Hypothalamus (tissue), 51 donors: ENCODE results near the gene DHX40.
"Not testable (repeated sequence)": the region's sequence is repeated elsewhere in the genome, so short reads cannot be mapped to it uniquely, and the experiment has no call there.

Experiments
- DNase-seq, 51 donors: peaks; one replicate each; lab custom pipeline; 2025; lab: John Stamatoyannopoulos, UW

The DHX40 gene

GRCh38 chr17:59550703-59551102 lies 14.7 kb upstream of the DHX40 start:
- DNase-seq: no peak

- no peak for DNase-seq
Observed at GRCh38 chr17:59558039-59558438, 7.4 kb upstream of the DHX40 start.

- no peak for DNase-seq
Observed at GRCh38 chr17:59558953-59559352, 6.5 kb upstream of the DHX40 start.

- no peak for DNase-seq
Observed at GRCh38 chr17:59561042-59561441, 4.4 kb upstream of the DHX40 start.

- DNase-seq: peak in 46 of 51 donors; percentile 1 to 78 (median 40)
Observed at GRCh38 chr17:59565959-59566324, 532 bp downstream of the DHX40 start.

GRCh38 chr17:59569151-59569550 lies 3.7 kb downstream of the DHX40 start:
- not testable (repeated sequence) for DNase-seq

- no peak for DNase-seq
Observed at GRCh38 chr17:59572301-59572924, 7.0 kb downstream of the DHX40 start.

- DNase-seq: not testable (repeated sequence)
Observed at GRCh38 chr17:59584168-59584567, 18.8 kb downstream of the DHX40 start.

- DNase-seq: no peak
Observed at GRCh38 chr17:59600169-59600568, 34.8 kb downstream of the DHX40 start.

- no peak for DNase-seq
Observed at GRCh38 chr17:59601130-59601529, 35.7 kb downstream of the DHX40 start.

GRCh38 chr17:59607061-59607460 lies 41.7 kb downstream of the DHX40 start:
- DNase-seq: no peak

GRCh38 chr17:59607817-59608403 lies 42.5 kb downstream of the DHX40 start:
- no peak for DNase-seq

GRCh38 chr17:59611503-59611902 lies 46.1 kb downstream of the DHX40 start:
- DNase-seq: no peak

GRCh38 chr17:59616253-59616920 lies 51.0 kb downstream of the DHX40 start:
- no peak for DNase-seq

GRCh38 chr17:59617156-59617732 lies 51.8 kb downstream of the DHX40 start:
- DNase-seq: no peak

GRCh38 chr17:59619035-59619297 lies 53.6 kb downstream of the DHX40 start:
- no peak for DNase-seq

GRCh38 chr17:59619298-59620063 lies 54.1 kb downstream of the DHX40 start, which contains the start of gene CLTC:
Gene CLTC (plus strand): TSS chr17:59619895. CDS start chr17:59620132, 237 bp downstream.
- DNase-seq: peak; percentile 83 to 99 (median 94)

GRCh38 chr17:59620064-59620359 lies 54.6 kb downstream of the DHX40 start:
- peak in 2 of 51 donors; percentile 36 to 52 for DNase-seq

- DNase-seq: peak in 30 of 51 donors; percentile 2 to 52 (median 18)
Observed at GRCh38 chr17:59620518-59621259, 55.3 kb downstream of the DHX40 start.

- DNase-seq: no peak
Observed at GRCh38 chr17:59621771-59622170, 56.4 kb downstream of the DHX40 start.

GRCh38 chr17:59623151-59623550 lies 57.7 kb downstream of the DHX40 start:
- DNase-seq: no peak
